ENCODE data around the gene GZF1. TPM values are rescaled to one million over a fixed set of nuclear protein-coding genes. Genes with fewer than 3 reads are reported as not detected.

The GZF1 gene
- total RNA-seq, 1 donor from 2014 or later, result 14.8 TPM

Other genes starting within 250 kb of the GZF1 start
- 14.8 TPM for gene NXT1, start 11.4 kb upstream of the GZF1 start, total RNA-seq
- gene NAPB, start 59.3 kb downstream of the GZF1 start, total RNA-seq, result 11.0 TPM
- not detected for gene CSTL1, start 77.5 kb downstream of the GZF1 start, total RNA-seq
- not detected for gene CST11, start 90.7 kb downstream of the GZF1 start, total RNA-seq
- gene CST8, start 128.9 kb downstream of the GZF1 start, total RNA-seq, result not detected
- not detected for gene CST9L, start 206.3 kb downstream of the GZF1 start, total RNA-seq
- gene CST9, start 243.7 kb downstream of the GZF1 start, total RNA-seq, result not detected

All from lower lobe of right lung (tissue), 1 donor.